Measurements from ENCODE around the gene TSPAN9.
A peak's percentile ranks its signal among the peaks of the same experiment; 100 is the strongest.

GRCh38 chr12:3313066-3313465, 235.9 kb downstream of the TSPAN9 start:
- TF ChIP-seq, protein P1, sequence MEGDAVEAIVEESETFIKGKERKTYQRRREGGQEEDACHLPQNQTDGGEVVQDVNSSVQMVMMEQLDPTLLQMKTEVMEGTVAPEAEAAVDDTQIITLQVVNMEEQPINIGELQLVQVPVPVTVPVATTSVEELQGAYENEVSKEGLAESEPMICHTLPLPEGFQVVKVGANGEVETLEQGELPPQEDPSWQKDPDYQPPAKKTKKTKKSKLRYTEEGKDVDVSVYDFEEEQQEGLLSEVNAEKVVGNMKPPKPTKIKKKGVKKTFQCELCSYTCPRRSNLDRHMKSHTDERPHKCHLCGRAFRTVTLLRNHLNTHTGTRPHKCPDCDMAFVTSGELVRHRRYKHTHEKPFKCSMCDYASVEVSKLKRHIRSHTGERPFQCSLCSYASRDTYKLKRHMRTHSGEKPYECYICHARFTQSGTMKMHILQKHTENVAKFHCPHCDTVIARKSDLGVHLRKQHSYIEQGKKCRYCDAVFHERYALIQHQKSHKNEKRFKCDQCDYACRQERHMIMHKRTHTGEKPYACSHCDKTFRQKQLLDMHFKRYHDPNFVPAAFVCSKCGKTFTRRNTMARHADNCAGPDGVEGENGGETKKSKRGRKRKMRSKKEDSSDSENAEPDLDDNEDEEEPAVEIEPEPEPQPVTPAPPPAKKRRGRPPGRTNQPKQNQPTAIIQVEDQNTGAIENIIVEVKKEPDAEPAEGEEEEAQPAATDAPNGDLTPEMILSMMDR (optimal IDR thresholded peaks at IDR 0.05 in 1 of 3, IDR thresholded peaks at IDR 0.05 in 1 of 3, conservative IDR thresholded peaks at IDR 0.05 in 1 of 3; ENCODE audit: extremely low read depth in 1 of 3, insufficient read depth in 2 of 3, low read length in 3 of 3) = peak in 1 of 3 experiments; percentile 8
- TF ChIP-seq EZH2 (IDR thresholded peaks at IDR 0.05; ENCODE audit: low read length) = no peak
